WTC11 (cell line): ENCODE data around the gene NFATC1. TPM values are rescaled to one million over a fixed set of nuclear protein-coding genes. Genes with fewer than 3 reads are reported as not detected.

Experiments used
- ATAC-seq: fragments of 200-7000 bp; cut with Tn5 transposase; 2 replicates; pipeline ENCODE4 v1.10.0; 2021; ENCODE audit warnings: mild to moderate bottlenecking, moderate library complexity
- CTCF ChIA-PET: fragments of 300-600 bp; sonication (Branson Sonifier 250); formaldehyde crosslinking; loops from one replicate; lab custom pipeline; 2021; ENCODE audit warnings: antibody characterized with exemption; lab: Charles Lee
- POLR2A ChIA-PET: fragments of 350-600 bp; sonication (Branson Sonifier 250); formaldehyde crosslinking; loops from one replicate; lab custom pipeline; 2021; ENCODE audit warnings: antibody characterized with exemption; lab: Charles Lee
- DNase-seq: peaks from one replicate; pipeline ENCODE4 v3.0.0; 2021; ENCODE audit warnings: low spot score
- H3K27ac Mint-ChIP-seq: 2 replicates; pipeline ENCODE4 v1.8.0; 2021; ENCODE audit warnings: mixed read lengths
- H3K27me3 Mint-ChIP-seq: 2 replicates; pipeline ENCODE4 v1.8.0; 2021; ENCODE audit warnings: low read depth, mild to moderate bottlenecking, moderate library complexity, mixed read lengths
- H3K36me3 Mint-ChIP-seq: 2 replicates; pipeline ENCODE4 v1.8.0; 2021; ENCODE audit warnings: mixed read lengths
- H3K4me1 Mint-ChIP-seq: 2 replicates; pipeline ENCODE4 v1.8.0; 2022; ENCODE audit warnings: mixed read lengths
- H3K4me3 Mint-ChIP-seq: 2 replicates; pipeline ENCODE4 v1.8.0; 2021; ENCODE audit warnings: mild to moderate bottlenecking, moderate library complexity, mixed read lengths
- H3K9me3 Mint-ChIP-seq: 2 replicates; pipeline ENCODE4 v1.8.0; 2021; ENCODE audit warnings: mixed read lengths
- ESRRA ChIP-seq: sonication (generic); formaldehyde crosslinking; IDR thresholded peaks from 2 replicates; pipeline ENCODE4 v1.8.1; 2022; ENCODE audit warnings: mild to moderate bottlenecking, missing genetic modification reagents, borderline replicate concordance
- FOXJ3 ChIP-seq: sonication (generic); formaldehyde crosslinking; IDR thresholded peaks from 2 replicates; pipeline ENCODE4 v1.9.0; 2021; ENCODE audit warnings: missing genetic modification reagents, mild to moderate bottlenecking, borderline replicate concordance
- GRHL2 ChIP-seq: fragments of 250-450 bp; sonication (Bioruptor Pico); IDR thresholded peaks from 2 replicates; pipeline ENCODE4 v1.8.0; 2022; ENCODE audit warnings: mild to moderate bottlenecking, moderate library complexity; ENCODE audit not compliant: insufficient replicate concordance, severe bottlenecking
- KAT7 ChIP-seq: sonication (generic); formaldehyde crosslinking; IDR thresholded peaks from 2 replicates; pipeline ENCODE4 v1.8.1; 2023; ENCODE audit warnings: missing genetic modification reagents, mild to moderate bottlenecking, borderline replicate concordance
- MXD4 ChIP-seq: fragments of 250-450 bp; sonication (Bioruptor Pico); IDR thresholded peaks from 2 replicates; pipeline ENCODE4 v1.8.0; 2021; ENCODE audit warnings: mild to moderate bottlenecking, moderate library complexity, borderline replicate concordance
- NFE2L1 ChIP-seq: sonication (generic); formaldehyde crosslinking; IDR thresholded peaks from 2 replicates; pipeline ENCODE4 v1.8.1; 2023; ENCODE audit warnings: missing genetic modification reagents
- RELA ChIP-seq: sonication (generic); formaldehyde crosslinking; IDR thresholded peaks from 2 replicates; pipeline ENCODE4 v1.8.1; 2022; ENCODE audit warnings: missing genetic modification reagents, mild to moderate bottlenecking, borderline replicate concordance
- TCF7 ChIP-seq: sonication (generic); formaldehyde crosslinking; IDR thresholded peaks from 2 replicates; pipeline ENCODE4 v1.8.0; 2022; ENCODE audit warnings: mild to moderate bottlenecking, low read depth, missing genetic modification reagents, moderate library complexity
- TEAD4 ChIP-seq: sonication (generic); formaldehyde crosslinking; IDR thresholded peaks from 2 replicates; pipeline ENCODE4 v1.8.0; 2022; ENCODE audit warnings: mild to moderate bottlenecking, missing genetic modification reagents
- ZNF219 ChIP-seq: sonication (generic); formaldehyde crosslinking; IDR thresholded peaks from 2 replicates; pipeline ENCODE4 v1.8.0; 2023; ENCODE audit warnings: missing genetic modification reagents, mild to moderate bottlenecking, borderline replicate concordance
- ZNF396 ChIP-seq: fragments of 250-450 bp; sonication (Bioruptor Pico); IDR thresholded peaks from 2 replicates; pipeline ENCODE4 v1.8.0; 2021; ENCODE audit warnings: mild to moderate bottlenecking, moderate library complexity, borderline replicate concordance
- total RNA-seq: library from RNA; stranded (reverse); gene quantifications from 3 replicates; pipeline ENCODE4 v1.2.3, GENCODE V29; 2021
- TF ChIP-seq, protein P1 (sequence below): sonication (generic); formaldehyde crosslinking; IDR thresholded peaks from 2 replicates; pipeline ENCODE4 v1.8.0; 2023; ENCODE audit warnings: mild to moderate bottlenecking, missing genetic modification reagents
- TF ChIP-seq, protein P2 (sequence below): sonication (generic); formaldehyde crosslinking; conservative IDR thresholded peaks from 2 replicates; pipeline ENCODE4 v1.8.1; 2023; ENCODE audit warnings: mild to moderate bottlenecking, low read depth, missing genetic modification reagents, moderate library complexity
- TF ChIP-seq, protein P3 (sequence below): fragments of 250-450 bp; sonication (Bioruptor Pico); IDR thresholded peaks from 2 replicates; pipeline ENCODE4 v2.1.2; 2022; ENCODE audit warnings: mild to moderate bottlenecking, moderate library complexity
- TF ChIP-seq, protein P4 (sequence below): sonication (generic); formaldehyde crosslinking; IDR thresholded peaks from 2 replicates; pipeline ENCODE4 v1.8.1; 2023; ENCODE audit warnings: mild to moderate bottlenecking, missing genetic modification reagents, borderline replicate concordance

NFATC1 gene
- total RNA-seq, 1 experiment from 2014 or later, result 20.2 TPM

DNA sequence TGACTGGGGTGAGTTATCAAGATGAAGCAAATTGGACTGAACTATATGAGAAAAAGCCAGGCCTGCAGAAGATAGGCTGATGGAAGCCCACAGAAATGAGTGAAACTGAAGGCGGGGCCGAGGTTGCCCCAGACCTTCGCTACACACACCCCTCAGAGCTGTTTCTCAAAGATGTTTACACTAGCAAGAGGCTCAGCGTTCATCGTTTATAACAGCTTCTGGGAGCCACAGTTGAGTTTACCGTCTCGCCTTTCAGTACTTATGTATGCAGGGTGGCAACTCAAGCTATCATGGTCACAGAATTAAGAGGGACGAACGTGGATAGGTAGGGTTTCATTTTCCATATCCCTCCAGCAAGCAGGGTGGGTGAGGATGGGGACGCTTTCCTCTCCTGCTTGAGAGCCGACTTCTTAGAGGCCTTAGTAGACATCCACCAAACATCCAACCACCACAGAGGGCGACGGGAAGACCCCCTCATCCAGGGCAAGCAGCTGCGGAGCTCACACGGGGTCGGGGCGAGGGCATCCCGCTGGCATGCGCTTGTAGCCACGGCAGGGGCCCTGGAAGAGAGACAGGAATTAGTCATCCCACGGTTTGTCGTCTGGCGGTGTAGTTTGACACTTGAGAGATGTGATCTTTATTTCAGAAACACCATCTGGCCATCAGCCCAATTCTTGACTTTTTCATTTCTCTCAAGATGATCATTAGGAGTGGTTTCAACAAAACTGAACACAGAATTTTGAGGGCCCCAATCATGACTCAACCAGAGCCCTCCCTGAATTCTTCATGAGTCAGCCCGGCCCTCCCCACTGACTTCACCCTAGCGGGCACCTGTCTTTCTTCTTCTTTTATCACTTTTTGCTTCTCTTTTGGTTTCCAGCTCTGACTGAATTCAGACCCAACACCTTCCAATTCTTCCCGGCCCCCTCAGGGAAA is 174.8 kb downstream of the NFATC1 start:
- Mint-ChIP-seq H3K9me3 (peaks cover 17% of the 10 kb centered on the region), H3K27me3 (peaks cover 5% of the 10 kb centered on the region; the same call in 1 of the 2 replicates), H3K4me3 (no peak overlapping the region), H3K27ac (no peak overlapping the region), H3K4me1 (peaks cover 26% of the 10 kb centered on the region), H3K36me3 (peaks cover 11% of the 10 kb centered on the region)
- ATAC-seq (no peak), DNase-seq (no peak)
- no peak for TF ChIP-seq KAT7 (CRISPR knock-in tag)
- no peak for TF ChIP-seq GRHL2 (CRISPR knock-in tag)
- TF ChIP-seq, protein P1, sequence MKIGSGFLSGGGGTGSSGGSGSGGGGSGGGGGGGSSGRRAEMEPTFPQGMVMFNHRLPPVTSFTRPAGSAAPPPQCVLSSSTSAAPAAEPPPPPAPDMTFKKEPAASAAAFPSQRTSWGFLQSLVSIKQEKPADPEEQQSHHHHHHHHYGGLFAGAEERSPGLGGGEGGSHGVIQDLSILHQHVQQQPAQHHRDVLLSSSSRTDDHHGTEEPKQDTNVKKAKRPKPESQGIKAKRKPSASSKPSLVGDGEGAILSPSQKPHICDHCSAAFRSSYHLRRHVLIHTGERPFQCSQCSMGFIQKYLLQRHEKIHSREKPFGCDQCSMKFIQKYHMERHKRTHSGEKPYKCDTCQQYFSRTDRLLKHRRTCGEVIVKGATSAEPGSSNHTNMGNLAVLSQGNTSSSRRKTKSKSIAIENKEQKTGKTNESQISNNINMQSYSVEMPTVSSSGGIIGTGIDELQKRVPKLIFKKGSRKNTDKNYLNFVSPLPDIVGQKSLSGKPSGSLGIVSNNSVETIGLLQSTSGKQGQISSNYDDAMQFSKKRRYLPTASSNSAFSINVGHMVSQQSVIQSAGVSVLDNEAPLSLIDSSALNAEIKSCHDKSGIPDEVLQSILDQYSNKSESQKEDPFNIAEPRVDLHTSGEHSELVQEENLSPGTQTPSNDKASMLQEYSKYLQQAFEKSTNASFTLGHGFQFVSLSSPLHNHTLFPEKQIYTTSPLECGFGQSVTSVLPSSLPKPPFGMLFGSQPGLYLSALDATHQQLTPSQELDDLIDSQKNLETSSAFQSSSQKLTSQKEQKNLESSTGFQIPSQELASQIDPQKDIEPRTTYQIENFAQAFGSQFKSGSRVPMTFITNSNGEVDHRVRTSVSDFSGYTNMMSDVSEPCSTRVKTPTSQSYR, result no peak
- no peak for TF ChIP-seq TEAD4 (CRISPR knock-in tag)
- no peak for TF ChIP-seq ESRRA
- TF ChIP-seq FOXJ3, result no peak
- no peak for TF ChIP-seq RELA
- no peak for TF ChIP-seq ZNF219 (CRISPR knock-in tag)
- TF ChIP-seq, protein P2, sequence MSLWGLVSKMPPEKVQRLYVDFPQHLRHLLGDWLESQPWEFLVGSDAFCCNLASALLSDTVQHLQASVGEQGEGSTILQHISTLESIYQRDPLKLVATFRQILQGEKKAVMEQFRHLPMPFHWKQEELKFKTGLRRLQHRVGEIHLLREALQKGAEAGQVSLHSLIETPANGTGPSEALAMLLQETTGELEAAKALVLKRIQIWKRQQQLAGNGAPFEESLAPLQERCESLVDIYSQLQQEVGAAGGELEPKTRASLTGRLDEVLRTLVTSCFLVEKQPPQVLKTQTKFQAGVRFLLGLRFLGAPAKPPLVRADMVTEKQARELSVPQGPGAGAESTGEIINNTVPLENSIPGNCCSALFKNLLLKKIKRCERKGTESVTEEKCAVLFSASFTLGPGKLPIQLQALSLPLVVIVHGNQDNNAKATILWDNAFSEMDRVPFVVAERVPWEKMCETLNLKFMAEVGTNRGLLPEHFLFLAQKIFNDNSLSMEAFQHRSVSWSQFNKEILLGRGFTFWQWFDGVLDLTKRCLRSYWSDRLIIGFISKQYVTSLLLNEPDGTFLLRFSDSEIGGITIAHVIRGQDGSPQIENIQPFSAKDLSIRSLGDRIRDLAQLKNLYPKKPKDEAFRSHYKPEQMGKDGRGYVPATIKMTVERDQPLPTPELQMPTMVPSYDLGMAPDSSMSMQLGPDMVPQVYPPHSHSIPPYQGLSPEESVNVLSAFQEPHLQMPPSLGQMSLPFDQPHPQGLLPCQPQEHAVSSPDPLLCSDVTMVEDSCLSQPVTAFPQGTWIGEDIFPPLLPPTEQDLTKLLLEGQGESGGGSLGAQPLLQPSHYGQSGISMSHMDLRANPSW (CRISPR knock-in tag), result no peak
- TF ChIP-seq MXD4 (CRISPR knock-in tag), result no peak
- TF ChIP-seq, protein P3, sequence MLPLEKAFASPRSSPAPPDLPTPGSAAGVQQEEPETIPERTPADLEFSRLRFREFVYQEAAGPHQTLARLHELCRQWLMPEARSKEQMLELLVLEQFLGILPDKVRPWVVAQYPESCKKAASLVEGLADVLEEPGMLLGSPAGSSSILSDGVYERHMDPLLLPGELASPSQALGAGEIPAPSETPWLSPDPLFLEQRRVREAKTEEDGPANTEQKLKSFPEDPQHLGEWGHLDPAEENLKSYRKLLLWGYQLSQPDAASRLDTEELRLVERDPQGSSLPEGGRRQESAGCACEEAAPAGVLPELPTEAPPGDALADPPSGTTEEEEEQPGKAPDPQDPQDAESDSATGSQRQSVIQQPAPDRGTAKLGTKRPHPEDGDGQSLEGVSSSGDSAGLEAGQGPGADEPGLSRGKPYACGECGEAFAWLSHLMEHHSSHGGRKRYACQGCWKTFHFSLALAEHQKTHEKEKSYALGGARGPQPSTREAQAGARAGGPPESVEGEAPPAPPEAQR (CRISPR knock-in tag), result no peak
- TF ChIP-seq, protein P4, sequence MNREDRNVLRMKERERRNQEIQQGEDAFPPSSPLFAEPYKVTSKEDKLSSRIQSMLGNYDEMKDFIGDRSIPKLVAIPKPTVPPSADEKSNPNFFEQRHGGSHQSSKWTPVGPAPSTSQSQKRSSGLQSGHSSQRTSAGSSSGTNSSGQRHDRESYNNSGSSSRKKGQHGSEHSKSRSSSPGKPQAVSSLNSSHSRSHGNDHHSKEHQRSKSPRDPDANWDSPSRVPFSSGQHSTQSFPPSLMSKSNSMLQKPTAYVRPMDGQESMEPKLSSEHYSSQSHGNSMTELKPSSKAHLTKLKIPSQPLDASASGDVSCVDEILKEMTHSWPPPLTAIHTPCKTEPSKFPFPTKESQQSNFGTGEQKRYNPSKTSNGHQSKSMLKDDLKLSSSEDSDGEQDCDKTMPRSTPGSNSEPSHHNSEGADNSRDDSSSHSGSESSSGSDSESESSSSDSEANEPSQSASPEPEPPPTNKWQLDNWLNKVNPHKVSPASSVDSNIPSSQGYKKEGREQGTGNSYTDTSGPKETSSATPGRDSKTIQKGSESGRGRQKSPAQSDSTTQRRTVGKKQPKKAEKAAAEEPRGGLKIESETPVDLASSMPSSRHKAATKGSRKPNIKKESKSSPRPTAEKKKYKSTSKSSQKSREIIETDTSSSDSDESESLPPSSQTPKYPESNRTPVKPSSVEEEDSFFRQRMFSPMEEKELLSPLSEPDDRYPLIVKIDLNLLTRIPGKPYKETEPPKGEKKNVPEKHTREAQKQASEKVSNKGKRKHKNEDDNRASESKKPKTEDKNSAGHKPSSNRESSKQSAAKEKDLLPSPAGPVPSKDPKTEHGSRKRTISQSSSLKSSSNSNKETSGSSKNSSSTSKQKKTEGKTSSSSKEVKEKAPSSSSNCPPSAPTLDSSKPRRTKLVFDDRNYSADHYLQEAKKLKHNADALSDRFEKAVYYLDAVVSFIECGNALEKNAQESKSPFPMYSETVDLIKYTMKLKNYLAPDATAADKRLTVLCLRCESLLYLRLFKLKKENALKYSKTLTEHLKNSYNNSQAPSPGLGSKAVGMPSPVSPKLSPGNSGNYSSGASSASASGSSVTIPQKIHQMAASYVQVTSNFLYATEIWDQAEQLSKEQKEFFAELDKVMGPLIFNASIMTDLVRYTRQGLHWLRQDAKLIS, result no peak
- no peak for TF ChIP-seq NFE2L1 (CRISPR knock-in tag)
- TF ChIP-seq ZNF396 (CRISPR knock-in tag), result no peak
- TF ChIP-seq TCF7 (CRISPR knock-in tag), result no peak
- CTCF ChIA-PET, result no interaction called here
- POLR2A ChIA-PET, result no interaction called here
